Body of pancreas (tissue), 4 donors: ENCODE results near the gene TRNT1.

ENCODE experiments used
- CTCF ChIP-seq, 7 experiments: fragments of 450-650 bp in 4 of 7; fragments of 200-600 bp in 3 of 7; sonication (generic) in 3 of 7; IDR thresholded peaks; one replicate each; pipeline ENCODE4 v1.5.1; 2016 to 2019; ENCODE audit warnings: antibody characterized with exemption in 7 of 7
- POLR2A ChIP-seq, 3 donors: fragments of 450-650 bp; IDR thresholded peaks; one replicate each; pipeline ENCODE4 v1.6.1; 2016; ENCODE audit warnings: antibody characterized with exemption in 3 of 3, mild to moderate bottlenecking in 2 of 3

DNA sequence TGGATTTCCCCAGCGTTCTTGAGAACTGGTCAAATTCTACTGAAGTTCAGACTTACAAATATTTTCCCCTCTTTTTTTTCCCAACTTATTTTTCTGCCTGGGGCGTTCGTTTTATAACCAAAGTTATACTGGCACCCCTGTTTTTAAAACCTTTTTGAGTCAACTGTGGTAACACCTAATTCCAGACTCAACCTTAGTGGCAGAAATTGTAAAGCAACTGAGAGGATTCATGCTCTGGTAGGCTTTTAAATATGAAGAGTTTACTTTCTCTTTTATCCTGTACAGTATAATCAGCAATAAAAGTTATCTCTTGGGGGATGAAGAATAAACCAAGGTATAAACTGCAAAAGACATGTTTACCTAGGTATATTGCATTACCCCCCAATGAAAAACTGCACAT lies 18.9 kb upstream of the TRNT1 start:
- no peak for TF ChIP-seq CTCF (IDR thresholded peaks at IDR 0.05)
- no peak for TF ChIP-seq POLR2A (IDR thresholded peaks at IDR 0.05)
